ENCODE results near the gene OFD1.

OFD1 gene, protein sequence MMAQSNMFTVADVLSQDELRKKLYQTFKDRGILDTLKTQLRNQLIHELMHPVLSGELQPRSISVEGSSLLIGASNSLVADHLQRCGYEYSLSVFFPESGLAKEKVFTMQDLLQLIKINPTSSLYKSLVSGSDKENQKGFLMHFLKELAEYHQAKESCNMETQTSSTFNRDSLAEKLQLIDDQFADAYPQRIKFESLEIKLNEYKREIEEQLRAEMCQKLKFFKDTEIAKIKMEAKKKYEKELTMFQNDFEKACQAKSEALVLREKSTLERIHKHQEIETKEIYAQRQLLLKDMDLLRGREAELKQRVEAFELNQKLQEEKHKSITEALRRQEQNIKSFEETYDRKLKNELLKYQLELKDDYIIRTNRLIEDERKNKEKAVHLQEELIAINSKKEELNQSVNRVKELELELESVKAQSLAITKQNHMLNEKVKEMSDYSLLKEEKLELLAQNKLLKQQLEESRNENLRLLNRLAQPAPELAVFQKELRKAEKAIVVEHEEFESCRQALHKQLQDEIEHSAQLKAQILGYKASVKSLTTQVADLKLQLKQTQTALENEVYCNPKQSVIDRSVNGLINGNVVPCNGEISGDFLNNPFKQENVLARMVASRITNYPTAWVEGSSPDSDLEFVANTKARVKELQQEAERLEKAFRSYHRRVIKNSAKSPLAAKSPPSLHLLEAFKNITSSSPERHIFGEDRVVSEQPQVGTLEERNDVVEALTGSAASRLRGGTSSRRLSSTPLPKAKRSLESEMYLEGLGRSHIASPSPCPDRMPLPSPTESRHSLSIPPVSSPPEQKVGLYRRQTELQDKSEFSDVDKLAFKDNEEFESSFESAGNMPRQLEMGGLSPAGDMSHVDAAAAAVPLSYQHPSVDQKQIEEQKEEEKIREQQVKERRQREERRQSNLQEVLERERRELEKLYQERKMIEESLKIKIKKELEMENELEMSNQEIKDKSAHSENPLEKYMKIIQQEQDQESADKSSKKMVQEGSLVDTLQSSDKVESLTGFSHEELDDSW

GRCh38 chrX:13734278-13735172 is at the start of gene OFD1, which contains the start of gene TRAPPC2:
Gene OFD1 (plus strand): TSS chrX:13734748. CDS start chrX:13735072, 324 bp downstream.
Gene TRAPPC2 (minus strand): TSS chrX:13734620. CDS start chrX:13719963, 14,657 bp downstream.
- in situ Hi-C loops (cut with MboI; ENCODE audit: low sequenced_read_pairs) = no loop called here

DNA sequence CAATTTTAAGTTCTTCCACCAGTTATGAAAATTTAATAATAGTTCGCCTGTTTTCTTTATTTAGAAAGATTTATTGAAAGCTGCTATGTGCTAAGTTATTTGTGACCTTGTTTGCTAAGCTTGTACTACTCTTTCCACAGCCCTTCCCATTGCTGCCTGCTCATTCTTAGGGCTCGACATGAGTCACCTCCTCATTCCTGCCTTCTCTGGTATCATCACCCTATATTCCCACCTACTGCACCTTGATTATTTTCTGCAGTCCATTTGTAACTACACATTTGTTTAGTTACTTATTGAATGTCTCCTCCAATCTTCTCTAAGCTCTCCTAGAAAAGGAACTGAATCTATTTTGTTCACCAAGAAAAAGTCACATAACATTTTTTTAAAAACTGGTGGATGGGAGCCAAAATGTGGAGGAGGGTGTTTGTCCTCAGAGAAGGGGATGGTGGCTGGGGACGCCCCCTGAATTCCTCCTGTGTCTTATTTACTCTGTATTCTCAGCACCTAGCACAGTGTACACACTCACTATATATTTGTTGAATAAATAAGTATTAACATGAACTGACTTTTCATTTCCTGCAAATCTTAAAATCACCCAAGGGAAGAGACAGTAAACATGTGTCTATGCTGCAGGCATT is 49.3 kb upstream of the OFD1 start:
- in situ Hi-C loops (cut with MboI; ENCODE audit: low sequenced_read_pairs) = no loop called here

DNA sequence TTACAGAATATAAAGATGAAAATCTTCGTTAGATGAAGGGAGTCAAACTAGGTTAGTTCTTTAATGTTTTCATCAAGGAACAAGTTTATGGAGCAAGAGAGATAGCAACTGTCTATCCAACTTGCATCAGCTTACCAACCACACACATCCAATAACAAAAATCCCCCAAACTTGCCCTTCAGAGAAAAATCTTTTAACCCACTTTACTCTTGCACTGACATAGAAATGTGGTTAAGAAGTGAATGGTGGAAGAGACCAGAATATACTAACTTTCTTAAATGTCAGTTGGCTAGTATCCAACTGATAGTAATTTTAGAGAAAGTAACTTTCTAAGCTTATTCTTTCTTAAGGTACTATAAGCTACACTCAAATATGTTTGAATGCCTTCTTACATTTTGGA is 47.3 kb upstream of the OFD1 start:
- in situ Hi-C loops (cut with MboI; ENCODE audit: low sequenced_read_pairs) = no loop called here

GRCh38 chrX:13688384-13688957 is 46.1 kb upstream of the OFD1 start:
- in situ Hi-C loops (cut with MboI; ENCODE audit: low sequenced_read_pairs) = no loop called here

DNA sequence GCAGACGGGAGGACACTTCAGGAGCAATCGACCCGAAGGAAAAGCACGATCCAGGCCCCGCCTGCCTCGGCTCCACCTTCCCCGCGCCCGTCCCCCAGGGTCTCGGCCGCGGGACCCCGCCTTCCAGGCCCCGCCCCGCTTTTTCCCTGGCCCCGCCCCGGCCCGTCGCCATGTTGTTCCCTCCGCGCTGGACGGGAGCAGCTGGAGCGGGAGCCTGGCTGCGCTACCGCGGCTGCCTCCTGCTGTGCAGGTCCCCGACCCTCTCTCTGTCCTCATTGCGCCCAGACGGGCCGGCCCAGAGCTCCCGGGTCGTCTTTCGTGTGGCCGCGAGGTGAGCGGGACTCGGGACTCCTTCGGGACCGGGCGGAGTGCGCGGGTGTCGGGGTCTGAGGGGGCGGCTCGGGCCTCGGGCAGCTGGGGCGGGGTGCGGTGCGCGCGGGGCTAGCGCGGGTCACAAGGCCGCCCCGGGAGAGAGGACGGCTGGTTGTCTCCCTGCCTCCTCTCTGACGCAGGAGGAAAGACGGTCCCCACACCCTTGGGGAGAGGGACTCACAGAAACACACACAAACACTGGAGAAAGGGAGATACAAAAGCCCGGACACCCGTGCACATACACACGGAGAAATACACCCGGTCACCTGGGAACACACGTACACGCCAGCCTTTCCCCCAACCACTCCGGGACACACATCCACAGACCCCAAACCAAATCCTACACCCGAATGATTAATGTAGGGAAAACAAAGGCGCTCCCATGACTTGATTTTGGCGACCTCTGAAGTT is 45.4 kb upstream of the OFD1 start, which contains the start of gene RAB9A:
Gene RAB9A (plus strand): TSS at position 171 of the 783 bp plus-strand sequence. CDS start 19,619 bp downstream, outside the sequence.
- in situ Hi-C loops (cut with MboI; ENCODE audit: low sequenced_read_pairs) = no loop called here

DNA sequence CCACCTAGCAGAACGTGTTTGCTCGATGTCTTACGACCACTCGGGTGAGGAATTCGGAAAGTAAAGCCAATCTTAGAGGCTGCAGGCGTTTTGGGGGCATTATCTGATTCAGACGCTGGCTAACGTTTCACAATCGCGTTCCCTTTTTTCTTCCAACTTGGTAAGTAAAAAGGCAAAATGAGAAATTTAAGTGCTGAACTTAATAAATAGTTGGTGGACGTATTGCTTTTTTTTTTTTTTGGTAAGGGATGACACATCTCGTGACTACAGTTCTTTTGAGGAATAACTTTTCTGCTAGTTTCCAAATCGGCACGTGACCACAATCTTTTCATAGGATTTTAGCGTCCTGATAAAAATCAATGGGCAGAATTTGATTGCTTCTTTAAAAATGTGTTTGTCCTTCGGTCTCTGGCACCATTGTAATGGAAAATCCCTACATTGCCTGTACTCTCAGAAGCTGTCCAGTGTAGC is 44.8 kb upstream of the OFD1 start:
- in situ Hi-C loops (cut with MboI; ENCODE audit: low sequenced_read_pairs) = no loop called here

GRCh38 chrX:13690836-13691235 is 43.7 kb upstream of the OFD1 start:
- in situ Hi-C loops (cut with MboI; ENCODE audit: low sequenced_read_pairs) = no loop called here

DNA sequence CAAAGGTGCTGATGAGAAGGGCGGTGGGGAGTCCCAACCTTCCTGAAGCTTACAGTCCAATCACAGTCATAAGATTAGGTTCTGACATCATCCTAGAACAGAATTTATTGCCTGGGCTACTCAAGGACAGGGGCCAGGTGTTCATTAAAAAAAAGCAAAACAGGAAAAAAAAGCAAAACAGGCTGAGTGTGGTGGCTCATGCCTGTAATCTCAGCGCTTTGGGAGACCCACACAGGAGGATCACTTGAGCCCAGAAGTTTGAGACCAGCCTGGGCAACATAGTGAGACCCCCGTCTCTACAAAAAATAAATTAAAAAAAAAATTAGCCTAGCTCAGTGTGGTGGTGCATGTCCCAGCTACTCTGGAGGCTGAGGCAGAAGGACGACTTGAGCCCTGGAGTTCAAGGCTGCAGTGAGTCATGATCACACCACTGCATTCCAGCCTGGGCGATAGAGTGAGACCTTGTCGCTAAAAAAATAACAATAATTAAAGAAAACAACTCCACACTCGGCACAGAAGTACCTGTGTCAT is 42.6 kb upstream of the OFD1 start:
- in situ Hi-C loops (cut with MboI; ENCODE audit: low sequenced_read_pairs) = no loop called here

DNA sequence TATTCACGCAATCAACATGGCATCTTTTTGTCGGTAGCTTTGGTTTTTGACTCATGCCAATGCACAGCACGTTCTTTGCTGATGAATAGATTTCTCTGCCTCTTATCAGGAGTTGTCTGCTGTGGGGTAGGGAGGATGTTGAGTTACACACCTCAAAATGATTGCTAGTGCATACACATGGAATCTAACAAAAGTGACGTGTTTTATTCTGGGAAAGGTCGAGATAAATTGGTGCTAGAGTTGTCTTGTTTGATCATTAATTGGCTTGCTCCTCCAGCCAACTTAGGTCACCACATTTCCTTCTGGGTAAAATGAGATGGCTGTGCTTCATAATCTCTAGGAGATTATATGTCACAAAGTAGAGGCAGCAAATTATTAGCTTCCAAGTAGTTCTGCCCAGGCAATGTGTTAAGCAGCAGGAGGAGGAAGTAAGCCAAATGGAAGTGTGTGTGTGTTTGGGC is 41.7 kb upstream of the OFD1 start:
- in situ Hi-C loops (cut with MboI; ENCODE audit: low sequenced_read_pairs) = no loop called here

DNA sequence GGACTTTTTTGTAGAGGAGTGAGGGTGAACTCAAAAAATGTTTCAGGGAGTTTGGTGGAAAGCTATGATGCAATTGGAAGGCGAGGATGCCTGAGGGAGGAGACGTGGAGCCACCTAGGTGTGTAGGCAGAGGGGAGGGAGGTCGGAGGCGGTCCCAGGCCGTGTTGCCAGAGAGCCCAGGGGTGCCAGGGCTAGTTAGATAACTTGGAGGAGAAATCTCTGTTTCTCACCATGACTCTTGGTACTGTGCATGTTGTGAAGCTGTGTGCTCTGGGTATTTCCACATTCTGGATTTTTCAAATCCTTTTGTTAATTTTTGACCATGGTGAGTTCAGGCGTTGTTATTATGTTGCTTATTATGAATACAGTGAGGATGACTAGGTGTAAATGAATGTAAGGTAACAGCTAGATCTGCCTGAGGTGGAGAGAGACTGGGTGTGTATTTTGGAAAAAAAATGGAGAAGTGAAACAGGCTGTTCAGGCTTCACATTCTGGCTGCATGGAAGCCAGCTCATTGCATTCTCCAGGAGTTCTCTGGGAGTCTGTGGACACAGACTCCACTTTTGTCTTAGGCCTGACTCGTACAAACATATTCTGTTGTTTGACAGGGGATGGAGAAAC is 41.1 kb upstream of the OFD1 start:
- in situ Hi-C loops (cut with MboI; ENCODE audit: low sequenced_read_pairs) = no loop called here

DNA sequence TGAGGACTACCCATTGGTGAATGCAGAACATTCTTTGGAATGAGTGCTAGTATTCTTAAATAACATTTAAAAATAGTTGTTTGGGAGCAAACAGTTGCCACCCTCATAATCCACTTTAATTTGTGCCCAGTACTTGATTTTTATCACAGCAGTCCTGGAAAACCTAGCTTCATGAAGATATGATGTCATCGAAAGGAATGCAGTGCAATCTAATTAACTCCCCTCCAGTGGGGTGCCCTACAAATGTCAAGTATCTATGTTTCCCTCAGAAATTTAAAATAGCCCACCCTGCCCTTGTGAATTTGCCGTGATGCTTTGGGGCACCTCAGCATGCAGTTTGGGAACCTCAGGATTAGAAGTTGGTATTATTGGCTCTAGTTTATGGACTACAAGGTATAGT is 40.2 kb upstream of the OFD1 start:
- in situ Hi-C loops (cut with MboI; ENCODE audit: low sequenced_read_pairs) = no loop called here

DNA sequence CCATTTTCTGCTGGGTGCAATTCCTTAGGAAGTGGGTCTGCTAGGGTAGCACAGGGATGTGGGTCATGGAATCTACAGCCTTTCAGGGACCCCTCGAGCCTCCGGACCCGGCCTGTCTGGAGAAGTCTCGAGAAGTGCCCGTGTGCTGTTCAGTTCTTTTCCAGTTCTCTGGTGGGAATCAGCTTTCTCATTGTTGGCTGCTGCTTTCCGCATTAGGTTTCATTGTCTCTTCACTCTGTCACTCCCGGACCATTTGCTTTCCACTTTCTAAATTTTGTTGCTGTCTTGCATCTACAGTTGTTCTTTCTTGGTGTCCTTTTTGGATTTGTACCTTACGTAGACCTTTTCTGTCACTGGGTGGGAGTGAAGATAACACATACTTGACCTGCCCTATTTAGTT is 39.6 kb upstream of the OFD1 start:
- in situ Hi-C loops (cut with MboI; ENCODE audit: low sequenced_read_pairs) = no loop called here

- in situ Hi-C loops (cut with MboI; ENCODE audit: low sequenced_read_pairs) = no loop called here
Observed at GRCh38 chrX:13695601-13696115, 38.9 kb upstream of the OFD1 start.

DNA sequence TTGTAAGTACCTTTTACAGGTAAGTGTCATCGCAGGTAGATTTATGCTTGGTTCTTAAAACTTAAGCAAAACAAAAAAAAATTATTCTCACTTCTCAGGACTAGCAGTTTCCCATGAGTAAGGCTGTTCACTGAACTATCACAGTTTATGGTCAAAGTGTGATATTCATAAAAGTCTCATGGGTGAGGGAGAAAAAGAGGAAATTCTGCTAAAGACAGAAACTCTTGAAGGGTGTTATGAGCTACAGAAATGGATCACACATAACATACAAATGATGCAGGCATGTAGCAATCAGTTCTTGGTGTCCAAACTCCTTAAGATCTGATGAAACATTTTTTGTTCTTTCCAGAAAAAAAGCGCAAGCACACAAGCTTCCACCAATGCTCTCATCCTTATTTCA is 37.1 kb upstream of the OFD1 start:
- in situ Hi-C loops (cut with MboI; ENCODE audit: low sequenced_read_pairs) = no loop called here

GRCh38 chrX:13697976-13698375 is 36.6 kb upstream of the OFD1 start:
- in situ Hi-C loops (cut with MboI; ENCODE audit: low sequenced_read_pairs) = no loop called here

- in situ Hi-C loops (cut with MboI; ENCODE audit: low sequenced_read_pairs) = no loop called here
Observed at GRCh38 chrX:13698432-13698831, 36.1 kb upstream of the OFD1 start.

DNA sequence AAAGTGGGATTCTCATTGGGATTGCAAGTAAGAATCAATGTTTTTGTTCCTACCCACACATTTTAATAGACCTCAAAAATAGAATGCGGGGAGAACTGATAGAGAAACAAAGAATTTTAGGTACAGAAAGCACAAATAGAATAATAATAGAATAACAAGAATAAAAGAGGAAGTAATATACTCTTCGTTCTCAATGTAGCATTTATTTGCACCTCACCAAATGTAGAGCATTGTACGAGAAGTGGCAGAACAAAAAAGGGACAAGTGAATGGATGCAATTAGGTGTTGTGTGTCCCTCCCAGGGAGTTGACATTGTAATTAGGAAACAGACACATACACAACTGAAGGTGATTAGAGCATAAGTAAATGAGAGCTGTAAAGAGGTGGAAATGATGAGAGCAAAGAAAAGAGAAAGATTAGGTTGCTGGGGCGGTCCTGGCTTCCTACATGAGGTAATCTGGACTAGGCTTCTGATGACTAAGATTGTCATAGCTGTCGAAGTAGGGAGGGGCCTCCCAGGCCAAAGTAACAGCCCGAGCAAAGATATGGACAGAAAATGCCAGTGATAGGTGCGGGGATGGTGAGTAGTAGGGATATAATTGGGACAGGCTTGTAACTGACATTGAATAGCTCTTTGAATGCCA is 35.2 kb upstream of the OFD1 start:
- in situ Hi-C loops (cut with MboI; ENCODE audit: low sequenced_read_pairs) = no loop called here

Measured in hTERT RPE-1 (cell line).